Heart right ventricle (tissue), 16 donors: ENCODE measurements around the gene CDH18. TPM values are rescaled to one million over a fixed set of nuclear protein-coding genes. Genes with fewer than 3 reads are reported as not detected.

Experiments used
- ATAC-seq, 8 donors: fragments of 200-7000 bp; cut with Tn5 transposase; one replicate each; pipeline ENCODE4 v1.9.1; 2020; ENCODE audit warnings: mild to moderate bottlenecking in 8 of 8, moderate library complexity in 8 of 8, moderate number of reproducible peaks in 1 of 8
- DNase-seq, 2 donors: peaks; one replicate each; pipeline ENCODE4 v3.0.0-alpha.2; 2020
- H3K27ac ChIP-seq, 10 donors: fragments of 200-600 bp; sonication (generic) in 2 of 10; one replicate each; pipeline versions ENCODE4 v1.5.0 to v1.8.0; 2020 to 2022; ENCODE audit warnings: mild to moderate bottlenecking in 3 of 10
- H3K27me3 ChIP-seq, 7 donors: fragments of 200-600 bp; one replicate each; pipeline ENCODE4 v1.8.0; 2021 to 2022; ENCODE audit warnings: mild to moderate bottlenecking in 2 of 7
- H3K36me3 ChIP-seq, 9 donors: fragments of 200-600 bp; sonication (generic) in 1 of 9; one replicate each; pipeline versions ENCODE4 v1.5.0 to v1.8.0; 2020 to 2022; ENCODE audit warnings: mild to moderate bottlenecking in 2 of 9
- H3K4me1 ChIP-seq, 9 donors: fragments of 200-600 bp; sonication (generic) in 1 of 9; one replicate each; pipeline versions ENCODE4 v1.5.0 to v1.8.0; 2020 to 2022; ENCODE audit warnings: mild to moderate bottlenecking in 4 of 9
- H3K4me3 ChIP-seq, 10 donors: fragments of 200-600 bp; sonication (generic) in 2 of 10; one replicate each; pipeline versions ENCODE4 v1.5.0 to v1.8.0; 2020 to 2022; ENCODE audit warnings: mild to moderate bottlenecking in 7 of 10, moderate library complexity in 2 of 10
- H3K9me3 ChIP-seq, 11 donors: fragments of 200-600 bp in 10 of 11; sonication (generic) in 2 of 11; one replicate each; pipeline versions ENCODE4 v1.5.0 to v1.8.0; 2013 to 2022; ENCODE audit warnings: mild to moderate bottlenecking in 2 of 11, control low read depth in 1 of 11, moderate library complexity in 1 of 11
- WGBS, 2 donors: extraction: QIAGEN DNeasy Blood & Tissue Kit; methylation state at CpG; one replicate each; pipeline ENCODE4 v1.1.7; 2013; ENCODE audit warnings: inconsistent platforms in 1 of 2; 5-methylcytosine and 5-hydroxymethylcytosine counted together
- intact Hi-C, 10 donors: fragments of 100-400 bp; cut with DNase I; formaldehyde crosslinking; loops; one replicate each; pipeline versions ENCODE4 v1.11.1 to v1.14.2; 2022
- polyA plus RNA-seq, 2 donors: library from polyadenylated mRNA; stranded (reverse); fragments of 200-250 nt; gene quantifications; one replicate each; pipeline ENCODE4 v1.2.3, GENCODE V29; 2013
- total RNA-seq, 10 donors: library from RNA; stranded (reverse); fragmentation: NEBNext Ultra II Directional in 3 of 10; extraction: Animal tissue kit (Norgen Biotek cat#: 25700) in 3 of 10; gene quantifications; one replicate each; pipeline versions ENCODE4 v1.2.1 to v1.2.4, GENCODE V29; 2021 to 2023
- TF ChIP-seq, protein P1 (sequence below), 9 donors: fragments of 200-600 bp; sonication (generic) in 2 of 9; IDR thresholded peaks; one replicate each; pipeline versions ENCODE4 v1.5.0 to v1.8.0; 2021 to 2022; ENCODE audit warnings: antibody characterized with exemption in 9 of 9, mild to moderate bottlenecking in 5 of 9, moderate library complexity in 1 of 9
- donor health status: Arrhythmogenic right ventricular cardiomyopathy.
- donor health status: ischemic (EF 13 %, LVEDD 7.1; RV severe dilation, severe dysfunction).
- donor health status: healthy with polysubstance abuse.
- donor health status: DM: no; HTN: yes; CAD: no.
- donor health status: DM: no; HTN: no; CAD: no.
- donor health status: ischemic (EF 25% LVEDD 6.9; RV normal size, moderate dysfunction).
- donor health status: ischemic (EF 25% LVEDD 5.7; RV mildly dilated, moderate dysfunction).
- donor health status: healthy.
- donor health status: DM: yes; HTN: yes; CAD: no.
- donor health status: Ischemic cardiomyopathy.
- donor health status: ischemic (EF 35%, LVEDD 5.7; RV mildly dilated, moderate dysfunction).
- donor health status: nonischemic (EF 11% LVEDD 7.7; RV severe dilation, severe dysfunction).
- donor health status: DM: yes; HTN: yes; CAD: no.
- donor health status: PGD.
- donor health status: ischemic (EF 29% LVEDD 5.4; RV normal size, mild dysfunction).
- donor health status: nonischemic (EF 23%, LVEDD 6.1; RV moderate dilation, normal function).

Gene CDH18
- total and polyA plus RNA-seq, 12 donors, result not detected

DNA sequence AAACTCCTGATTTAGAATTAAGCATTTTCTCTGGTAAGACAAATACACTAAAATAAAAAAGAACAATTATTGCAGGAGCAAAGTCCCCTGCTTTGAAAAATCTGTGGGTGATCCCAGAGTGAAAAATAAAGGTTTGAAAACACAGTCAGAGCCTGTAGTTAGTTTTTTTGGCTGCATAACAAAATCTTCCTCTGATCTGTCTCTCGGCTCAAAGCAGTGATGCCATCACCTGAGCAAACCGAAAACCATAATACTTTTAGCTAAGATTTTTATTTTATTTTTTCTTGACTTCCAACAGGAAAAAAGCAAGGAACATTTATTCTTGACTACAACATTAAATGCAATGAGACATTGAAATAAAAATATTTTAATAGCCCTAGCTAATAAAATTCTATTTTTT lies 1.2 kb downstream of the CDH18 start:
- intact Hi-C loops, result no loop called here
- TF ChIP-seq, protein P1, sequence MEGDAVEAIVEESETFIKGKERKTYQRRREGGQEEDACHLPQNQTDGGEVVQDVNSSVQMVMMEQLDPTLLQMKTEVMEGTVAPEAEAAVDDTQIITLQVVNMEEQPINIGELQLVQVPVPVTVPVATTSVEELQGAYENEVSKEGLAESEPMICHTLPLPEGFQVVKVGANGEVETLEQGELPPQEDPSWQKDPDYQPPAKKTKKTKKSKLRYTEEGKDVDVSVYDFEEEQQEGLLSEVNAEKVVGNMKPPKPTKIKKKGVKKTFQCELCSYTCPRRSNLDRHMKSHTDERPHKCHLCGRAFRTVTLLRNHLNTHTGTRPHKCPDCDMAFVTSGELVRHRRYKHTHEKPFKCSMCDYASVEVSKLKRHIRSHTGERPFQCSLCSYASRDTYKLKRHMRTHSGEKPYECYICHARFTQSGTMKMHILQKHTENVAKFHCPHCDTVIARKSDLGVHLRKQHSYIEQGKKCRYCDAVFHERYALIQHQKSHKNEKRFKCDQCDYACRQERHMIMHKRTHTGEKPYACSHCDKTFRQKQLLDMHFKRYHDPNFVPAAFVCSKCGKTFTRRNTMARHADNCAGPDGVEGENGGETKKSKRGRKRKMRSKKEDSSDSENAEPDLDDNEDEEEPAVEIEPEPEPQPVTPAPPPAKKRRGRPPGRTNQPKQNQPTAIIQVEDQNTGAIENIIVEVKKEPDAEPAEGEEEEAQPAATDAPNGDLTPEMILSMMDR (IDR thresholded peaks at IDR 0.05), result no peak
- WGBS, 2 donors, result 80 to 85% methylated on average over 2 of the region's 2 CpGs
- no peaks in the 10 kb centered on the region for H3K36me3 ChIP-seq
- H3K9me3 ChIP-seq, result no peaks in the 10 kb centered on the region
- H3K4me1 ChIP-seq, result no peaks in the 10 kb centered on the region
- no peak for ATAC-seq
- no peak overlapping the region for H3K27ac ChIP-seq
- DNase-seq, result no peak
- peaks cover 0 to 14% (median 0%) of the 10 kb centered on the region in 7 donors for H3K27me3 ChIP-seq
- H3K4me3 ChIP-seq, result no peak overlapping the region

DNA sequence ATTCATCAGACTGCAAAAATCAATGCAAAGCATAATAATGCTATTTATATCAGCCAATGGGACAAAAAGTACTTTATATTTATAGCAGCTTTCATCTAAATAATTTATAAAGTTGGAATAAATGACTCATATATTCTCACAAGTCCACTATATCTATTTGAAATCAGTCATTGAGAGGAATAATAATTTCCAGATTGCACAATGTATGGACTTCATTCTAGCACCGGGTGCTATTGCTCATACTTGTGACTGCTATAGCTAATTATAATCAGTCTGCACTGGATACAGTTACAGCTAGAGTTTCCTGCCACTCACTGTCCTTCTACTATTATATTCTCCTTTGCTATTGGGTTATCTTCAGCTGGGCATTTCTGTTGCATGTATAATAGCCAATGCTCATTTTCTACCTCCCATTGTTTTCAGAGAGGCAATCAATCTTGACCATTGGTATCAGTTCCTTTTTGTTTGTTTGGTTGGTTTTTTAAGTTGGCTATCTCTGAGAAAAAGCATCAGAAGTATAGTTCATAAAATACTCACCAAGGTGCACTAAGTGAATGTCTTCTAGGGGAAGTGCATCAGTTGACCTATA lies 1.9 kb downstream of the CDH18 start:
- intact Hi-C loops, result no loop called here

DNA sequence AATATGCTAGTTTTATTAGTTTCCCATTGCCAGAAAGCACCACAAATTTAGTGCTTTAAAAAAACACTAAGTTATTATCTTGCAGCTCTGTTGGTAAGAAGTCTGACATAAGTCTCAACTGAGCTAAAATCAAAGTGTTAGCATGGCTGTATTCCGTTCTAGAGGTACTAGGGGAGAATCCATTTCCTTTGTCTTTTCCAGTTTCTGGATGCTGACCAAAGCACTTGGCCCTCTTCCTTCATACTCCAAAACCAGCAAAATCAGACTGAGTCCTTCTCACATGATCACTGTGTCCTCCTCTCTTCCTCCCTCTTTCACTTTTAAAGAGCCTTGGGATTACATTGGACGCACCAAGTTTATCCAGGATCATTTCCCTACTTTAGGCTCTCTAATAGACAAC lies 9.5 kb downstream of the CDH18 start:
- Histone ChIP-seq H3K27me3 (peaks cover 0 to 4% (median 0%) of the 10 kb centered on the region in 7 donors), H3K27ac (no peak overlapping the region), H3K4me3 (no peak overlapping the region), H3K9me3 (peaks cover 0 to 5% (median 0%) of the 10 kb centered on the region in 11 donors), H3K4me1 (no peaks in the 10 kb centered on the region), H3K36me3 (no peaks in the 10 kb centered on the region)
- DNase-seq, result no peak
- TF ChIP-seq, protein P1 (IDR thresholded peaks at IDR 0.05), result no peak
- WGBS, 2 donors, result 59% methylated on average over 2 of the region's 2 CpGs
- intact Hi-C loops, result no loop called here
- ATAC-seq, result no peak

More for the DNA sequence above, 1.9 kb downstream of the CDH18 start:
- no peaks in the 10 kb centered on the region for H3K9me3 ChIP-seq
- H3K27me3 ChIP-seq, result peaks cover 0 to 14% (median 0%) of the 10 kb centered on the region in 7 donors
- no peak for DNase-seq
- H3K27ac ChIP-seq, result no peak overlapping the region
- no peaks in the 10 kb centered on the region for H3K4me1 ChIP-seq
- TF ChIP-seq, protein P1 (IDR thresholded peaks at IDR 0.05), result no peak
- H3K4me3 ChIP-seq, result no peak overlapping the region
- WGBS, 2 donors, result 49 to 67% methylated on average over 1 of the region's 1 CpG
- no peak for ATAC-seq
- no peaks in the 10 kb centered on the region for H3K36me3 ChIP-seq

DNA sequence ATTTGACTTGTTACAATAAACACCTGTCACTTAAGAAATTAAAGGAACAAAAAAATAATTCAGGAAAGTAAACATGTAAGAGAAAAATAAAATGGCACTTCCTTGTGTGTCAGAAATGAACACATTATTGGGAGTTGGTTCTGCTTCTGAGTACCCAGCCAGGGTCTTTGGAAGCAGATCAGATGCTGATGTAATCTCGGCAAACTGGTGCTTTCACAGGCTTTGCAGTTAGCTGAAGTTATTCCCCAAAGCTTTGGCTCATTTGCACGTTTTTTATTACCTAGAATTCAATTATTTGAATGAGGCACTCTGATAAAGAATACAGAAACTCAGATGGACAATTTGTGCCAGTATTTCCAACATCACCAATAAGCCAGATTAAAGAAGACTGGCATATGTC lies 10.9 kb downstream of the CDH18 start:
- H3K36me3 ChIP-seq, result no peaks in the 10 kb centered on the region
- WGBS, 2 donors, result 43 to 45% methylated on average over 2 of the region's 2 CpGs
- DNase-seq, result no peak
- peaks cover 0 to 5% (median 0%) of the 10 kb centered on the region in 11 donors for H3K9me3 ChIP-seq
- ATAC-seq, result no peak
- TF ChIP-seq, protein P1 (IDR thresholded peaks at IDR 0.05), result no peak
- no peaks in the 10 kb centered on the region for H3K4me1 ChIP-seq
- intact Hi-C loops, result no loop called here
- H3K4me3 ChIP-seq, result no peak overlapping the region
- H3K27me3 ChIP-seq, result peaks cover 0 to 4% (median 0%) of the 10 kb centered on the region in 7 donors
- H3K27ac ChIP-seq, result no peak overlapping the region
